Effector CD4-positive, alpha-beta T cell (primary cell): ENCODE data around the gene PPP1R11.

ENCODE experiments used
- DNase-seq: peaks from one replicate; pipeline ENCODE4 v3.0.0-alpha.2; 2020

PPP1R11 gene

DNA sequence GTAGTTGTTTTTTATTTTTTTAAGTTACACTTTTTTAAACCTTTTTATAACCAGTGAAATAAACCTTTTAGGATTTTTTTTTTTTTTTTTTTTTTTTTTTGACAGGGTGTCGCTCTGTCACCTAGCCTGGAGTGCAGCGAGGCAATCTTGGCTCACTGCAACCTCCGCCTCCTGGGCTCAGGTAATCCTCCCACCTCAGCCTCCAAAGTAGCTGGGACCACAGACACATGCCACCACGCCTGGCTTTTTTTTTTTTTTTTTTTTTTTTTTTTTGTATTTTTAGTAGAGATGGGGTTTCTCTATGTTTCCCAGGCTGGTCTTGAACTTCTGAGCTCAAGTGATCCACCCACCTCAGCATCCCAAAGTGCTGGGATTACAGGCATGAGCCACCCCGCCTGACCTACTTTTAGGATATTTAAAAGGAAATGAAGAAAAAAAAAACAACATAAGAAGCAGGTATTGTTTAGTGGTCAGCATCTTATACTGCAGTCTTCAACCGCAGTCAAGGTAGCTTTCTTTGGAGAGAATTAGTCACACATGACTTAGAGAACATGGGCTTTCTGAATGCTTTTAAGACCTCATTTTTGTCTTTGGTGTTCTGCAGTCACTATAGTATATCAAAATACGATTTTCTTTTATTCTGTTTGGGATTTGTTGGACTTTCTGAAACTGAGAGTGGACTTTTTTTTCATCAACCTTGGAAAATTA is 4.4 kb upstream of the PPP1R11 start:
- no peak for DNase-seq

DNA sequence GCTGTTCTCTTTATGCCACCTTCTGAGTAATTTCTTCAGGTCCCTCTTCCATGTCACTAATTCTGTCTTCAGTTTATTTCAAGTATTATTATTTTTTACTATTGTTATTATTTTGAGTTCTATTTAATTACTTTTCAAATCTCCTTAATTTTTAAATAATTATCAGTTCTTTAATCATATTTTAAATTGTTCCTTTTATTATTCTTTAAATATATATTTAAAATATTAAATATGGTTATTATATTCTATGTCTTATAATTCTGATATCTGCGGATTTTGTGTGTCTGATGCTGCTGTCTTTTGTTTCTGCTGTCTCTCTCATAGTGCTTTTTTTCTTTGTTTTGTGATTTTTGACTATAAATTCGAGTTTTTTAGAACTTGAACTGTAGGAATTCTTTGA is 3.7 kb upstream of the PPP1R11 start:
- DNase-seq, result no peak

DNA sequence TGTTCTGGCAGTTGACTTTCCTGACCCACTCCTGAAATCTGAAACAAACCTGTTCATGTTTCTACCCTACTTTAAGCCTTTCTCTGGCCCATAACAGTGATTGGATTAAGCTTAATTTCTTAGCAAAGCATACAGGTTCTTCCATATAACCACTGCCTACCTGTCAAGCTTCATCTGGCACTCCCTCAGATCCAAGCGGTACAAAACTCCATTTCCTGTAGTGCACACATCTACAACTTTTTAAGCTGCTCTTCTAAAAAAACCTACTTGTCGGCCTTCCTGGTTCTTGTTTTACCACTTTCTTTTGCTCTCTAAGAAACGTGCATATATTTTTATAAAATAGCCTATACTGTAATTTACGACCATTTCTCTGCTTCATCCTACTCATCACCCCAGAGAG is 916 bp upstream of the PPP1R11 start:
- no peak for DNase-seq

DNA sequence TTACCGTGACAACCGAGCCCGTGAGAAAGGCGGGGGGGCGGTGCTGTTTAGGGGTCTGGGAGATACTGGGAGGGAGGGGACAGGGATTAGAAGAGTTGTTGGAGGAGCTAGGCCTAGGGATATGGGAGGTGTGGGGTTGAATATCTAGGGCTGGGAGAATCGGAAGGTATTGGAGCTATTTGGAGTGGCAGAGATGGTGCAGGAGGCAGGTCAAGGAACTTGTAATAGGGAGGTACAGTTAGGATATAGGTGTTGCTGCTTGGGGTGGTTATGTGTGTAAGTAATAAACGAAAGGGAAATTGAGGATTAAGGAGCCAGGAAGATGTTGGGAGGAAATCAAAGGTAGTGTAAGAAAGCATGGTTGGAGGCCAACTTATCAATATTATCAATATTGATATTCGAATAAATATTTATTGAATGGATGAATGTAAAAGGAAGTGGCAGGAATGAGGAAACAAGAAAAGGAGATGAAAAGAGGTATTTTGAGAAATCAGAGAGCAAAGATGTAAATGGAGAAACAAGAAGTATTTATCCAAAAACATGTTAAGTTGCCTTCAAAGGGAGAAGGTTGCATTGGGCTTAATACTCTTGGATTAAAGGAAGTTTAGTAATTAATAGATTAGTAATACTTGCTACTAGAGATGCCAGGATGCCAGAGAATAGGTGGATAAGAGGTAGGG is 602 bp downstream of the PPP1R11 start:
- DNase-seq, result no peak

DNA sequence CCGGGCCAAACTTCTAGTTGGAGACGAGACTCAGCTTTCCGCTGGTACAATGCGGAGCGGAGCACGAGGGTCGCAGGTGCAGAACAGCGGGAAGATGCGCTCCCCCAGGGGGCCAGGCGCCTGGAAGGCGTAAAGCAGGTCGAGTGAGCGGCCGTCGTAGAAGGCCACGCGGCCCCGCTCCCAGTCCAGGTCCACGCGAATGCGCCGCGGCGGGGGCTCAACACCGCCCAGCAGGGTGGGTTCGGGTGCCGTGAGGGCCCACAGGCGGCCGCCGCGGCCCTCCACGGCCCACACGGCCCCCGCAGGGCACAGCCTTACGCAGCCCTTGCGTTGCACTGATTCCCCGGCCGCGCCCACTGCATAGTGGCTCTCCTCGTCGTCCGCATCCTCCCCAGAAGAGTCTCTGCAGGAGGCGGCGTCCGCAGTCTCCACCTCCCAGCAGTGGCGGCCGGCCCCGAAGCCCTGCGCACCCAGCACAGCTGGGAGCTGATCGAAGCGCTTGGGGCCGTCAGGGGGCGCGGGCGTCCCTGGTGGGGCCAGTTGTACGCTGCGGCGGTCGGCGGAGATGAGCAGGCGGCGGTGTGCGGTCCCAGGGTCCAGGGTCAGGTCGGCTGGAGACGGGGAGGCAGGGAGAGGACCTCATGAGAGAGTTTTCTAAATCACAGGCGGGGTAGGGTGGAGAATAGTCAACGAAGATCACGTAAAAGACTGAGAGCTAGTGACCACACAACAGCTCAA is 4.3 kb downstream of the PPP1R11 start:
- DNase-seq, result no peak

DNA sequence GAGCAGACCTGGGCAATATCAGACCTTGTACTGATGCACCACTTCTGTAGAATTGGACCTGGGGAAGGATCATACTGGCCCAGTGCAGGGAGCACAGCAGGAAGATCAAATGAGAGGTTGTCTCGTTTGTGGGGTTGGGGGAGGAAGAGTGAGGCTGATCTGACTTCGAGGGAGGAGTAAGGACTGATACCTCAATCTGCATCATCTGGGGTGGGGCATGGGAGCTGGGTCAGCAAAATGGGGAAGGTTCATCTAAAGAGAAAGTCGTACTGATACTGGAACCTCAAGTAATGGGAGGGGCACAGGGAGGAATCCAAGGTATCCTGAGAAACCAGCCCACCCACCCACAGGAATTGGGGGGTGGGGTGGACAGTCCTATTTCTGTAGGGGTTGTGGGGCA is 4.9 kb downstream of the PPP1R11 start:
- no peak for DNase-seq

DNA sequence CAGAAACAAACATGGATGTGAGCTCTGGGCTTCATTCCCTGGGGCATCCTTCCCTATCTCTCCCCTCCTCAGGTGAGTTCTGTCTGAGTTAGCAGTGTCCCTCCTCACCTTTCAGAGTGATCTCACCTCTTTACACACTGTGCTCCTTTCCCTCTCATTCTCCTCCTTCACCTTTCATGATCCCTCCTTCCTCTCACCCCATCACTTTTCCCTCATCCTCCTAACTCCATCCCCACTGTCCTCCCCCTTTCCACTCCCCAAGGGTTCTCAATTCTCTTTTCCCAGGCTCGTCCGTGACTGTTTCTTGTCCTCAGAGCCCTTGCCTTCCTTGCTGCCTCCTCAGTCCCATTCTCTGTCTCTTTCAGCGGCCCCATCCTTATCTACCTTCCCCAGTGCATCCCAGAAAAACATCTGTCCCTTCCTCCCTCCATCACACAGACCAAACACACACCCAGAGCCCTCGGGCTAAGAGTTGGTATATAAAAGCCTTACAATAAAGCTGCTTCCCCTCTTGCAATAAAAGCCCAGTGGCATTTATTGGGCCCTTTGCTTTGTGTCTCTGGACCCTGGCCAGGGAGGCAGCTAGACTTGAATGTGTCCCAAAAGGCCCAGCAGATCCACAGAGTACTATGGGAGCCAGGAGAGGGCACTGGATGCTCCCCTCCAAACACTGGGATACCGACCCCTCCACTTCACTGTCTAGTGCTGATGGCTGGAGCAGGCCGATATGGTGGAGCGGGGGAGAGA is 6.7 kb downstream of the PPP1R11 start:
- DNase-seq, result no peak

DNA sequence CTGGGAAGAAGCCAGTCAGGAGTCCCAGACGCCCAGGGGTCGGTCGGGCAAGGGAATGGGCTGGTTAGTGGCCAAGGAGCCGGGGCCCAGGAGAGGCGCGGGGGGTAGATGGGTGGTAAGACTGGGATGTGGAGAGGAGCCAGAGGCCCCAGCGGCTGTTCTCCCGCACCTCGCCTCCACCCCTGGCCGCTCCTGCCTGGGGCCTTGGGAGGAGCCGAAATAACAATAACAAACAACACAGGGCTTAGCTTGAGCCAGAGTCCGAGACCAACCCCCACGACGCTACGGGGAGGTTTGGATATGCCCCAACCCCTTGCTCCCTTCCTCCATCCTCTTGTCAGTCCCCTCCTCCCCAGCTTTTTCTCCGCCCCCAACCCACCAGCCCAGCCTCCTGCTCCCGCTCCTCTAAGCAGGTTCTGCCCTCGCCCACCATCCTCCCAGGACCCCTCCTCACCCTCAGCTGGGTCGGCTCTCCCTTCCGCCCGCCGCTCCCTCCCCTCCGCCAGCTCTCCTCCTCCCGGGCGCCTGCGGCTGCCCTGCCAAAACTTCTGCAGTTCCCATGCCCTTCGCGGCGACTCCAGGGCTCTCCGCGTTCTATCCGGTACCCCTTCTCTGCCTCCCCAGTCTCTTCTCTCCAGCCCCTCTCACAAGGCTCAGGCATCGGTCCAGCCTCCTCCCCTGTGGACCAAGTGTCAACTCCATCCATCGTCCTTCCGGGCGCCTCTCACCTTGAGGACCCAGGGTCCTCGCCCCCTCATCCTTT is 7.5 kb downstream of the PPP1R11 start:
- DNase-seq, result no peak

DNA sequence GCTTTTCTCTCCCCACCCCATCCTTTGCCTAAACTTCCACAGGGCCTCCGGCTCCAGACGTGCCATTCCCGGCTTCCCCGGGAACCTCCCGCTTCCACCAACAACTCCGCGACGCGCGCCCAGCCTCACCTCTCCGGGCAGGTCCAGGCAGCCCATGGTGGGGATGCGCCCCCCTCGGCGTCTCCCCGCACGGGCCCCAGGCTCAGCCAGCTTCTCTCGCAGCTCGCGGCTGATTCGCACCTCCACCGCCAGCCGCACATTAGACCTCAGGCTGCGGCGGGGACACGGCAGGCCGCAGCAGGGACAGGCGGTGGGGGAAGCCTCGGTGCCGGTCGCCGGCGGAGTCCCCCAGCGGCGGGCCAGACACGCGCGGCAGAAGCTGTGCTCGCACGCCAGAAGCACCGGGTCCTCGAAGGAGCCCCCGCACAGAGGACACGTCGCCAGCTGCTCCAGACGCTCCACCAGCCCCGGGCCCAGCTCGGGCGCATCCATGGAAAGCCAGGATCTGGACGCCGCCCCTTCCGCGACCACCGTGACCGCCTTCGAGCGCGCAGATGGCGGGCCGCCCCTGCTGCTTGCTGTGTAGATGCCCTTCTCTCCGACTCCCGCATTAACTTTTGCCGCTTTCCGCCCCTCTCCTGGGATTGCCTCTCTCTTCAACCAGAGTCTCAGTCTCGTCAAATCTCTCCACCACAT is 8.2 kb downstream of the PPP1R11 start, which contains the start of gene RNF39:
RNF39 (minus strand) TSS at position 676 of the 696 bp plus-strand sequence; CDS start at position 492, 184 bp downstream.
- no peak for DNase-seq

DNA sequence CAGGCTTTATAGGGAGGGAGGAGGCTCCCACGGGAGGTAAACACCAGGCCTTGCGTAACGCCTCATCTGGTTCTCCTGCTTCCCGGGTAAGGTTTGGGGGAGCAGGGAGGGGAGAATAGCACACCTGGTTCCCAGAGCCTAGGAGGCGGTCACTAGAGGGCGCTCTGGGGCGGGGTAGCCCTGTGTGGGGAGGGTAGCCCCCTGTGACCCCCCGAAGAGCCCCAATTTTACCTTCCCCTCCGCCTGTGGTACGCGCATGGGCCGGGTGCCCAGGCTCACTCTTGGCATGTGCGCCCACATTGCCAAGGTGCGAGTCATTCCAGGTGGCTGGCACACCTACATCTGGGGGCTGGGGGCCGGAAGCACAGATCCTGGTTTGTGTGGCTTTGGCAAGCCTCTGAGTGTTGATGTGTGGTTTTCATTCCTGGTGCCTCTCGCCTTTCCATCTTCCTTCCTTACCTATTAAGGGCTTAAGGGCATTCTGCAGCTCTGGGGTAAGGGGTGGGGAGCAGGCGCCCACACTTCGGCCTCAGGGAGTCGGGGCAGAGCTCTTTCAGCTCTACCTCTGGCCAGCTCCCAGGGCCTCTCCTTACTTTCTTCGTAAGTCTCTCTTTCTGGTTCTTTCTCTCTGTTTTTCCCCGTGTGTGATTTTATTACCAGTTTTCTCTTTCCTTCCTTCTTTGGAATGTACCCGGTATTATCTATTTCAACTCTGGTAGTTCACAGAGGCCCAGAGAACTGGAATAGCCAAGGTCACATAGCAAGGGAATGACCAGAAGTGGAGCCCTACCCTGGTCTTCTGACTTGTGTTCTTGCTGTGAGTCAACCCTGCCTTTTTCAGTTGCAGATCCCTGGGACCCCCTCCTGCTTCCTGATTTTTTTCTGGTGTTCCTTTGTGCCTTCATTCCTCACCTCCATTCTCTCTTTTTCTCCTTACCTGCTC is 9.1 kb downstream of the PPP1R11 start:
- DNase-seq, result no peak

DNA sequence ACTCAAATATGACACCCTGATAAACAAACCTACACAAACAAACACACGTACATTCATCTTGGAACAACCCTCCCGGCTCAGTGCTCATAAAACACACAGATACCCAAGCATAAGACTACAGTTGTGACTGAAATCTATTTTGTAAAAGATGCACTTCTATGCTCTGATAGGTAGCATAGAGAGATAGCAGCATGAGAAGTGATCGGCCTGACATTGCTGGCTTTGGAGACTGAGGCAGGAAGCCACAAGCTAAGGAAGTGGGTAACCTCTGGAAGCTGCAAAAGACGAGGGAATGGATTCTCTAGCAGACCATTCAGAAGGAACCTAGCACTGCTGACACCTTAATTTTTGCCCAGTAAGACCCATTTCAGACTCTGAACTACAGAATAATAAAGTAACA is 10.2 kb downstream of the PPP1R11 start:
- DNase-seq, result no peak

DNA sequence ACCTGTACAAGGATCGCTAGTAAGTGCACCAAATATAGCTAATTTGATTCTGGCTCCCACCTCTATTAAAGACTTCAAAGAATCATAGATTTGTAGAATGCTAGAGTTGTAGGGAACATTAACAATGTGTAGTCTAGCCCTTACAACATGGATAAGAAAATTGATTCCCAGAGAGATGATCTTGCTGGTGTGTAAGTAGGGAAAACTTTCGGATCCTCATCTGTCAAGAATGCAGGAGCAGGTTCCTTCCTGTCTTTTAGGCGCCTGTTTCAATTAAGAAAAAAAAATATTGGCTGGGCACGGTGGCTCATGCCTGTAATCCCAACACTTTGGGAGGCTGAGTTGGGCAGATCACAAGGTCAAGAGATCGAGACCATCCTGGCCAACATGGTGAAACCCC is 20.9 kb downstream of the PPP1R11 start:
- DNase-seq, result no peak

DNA sequence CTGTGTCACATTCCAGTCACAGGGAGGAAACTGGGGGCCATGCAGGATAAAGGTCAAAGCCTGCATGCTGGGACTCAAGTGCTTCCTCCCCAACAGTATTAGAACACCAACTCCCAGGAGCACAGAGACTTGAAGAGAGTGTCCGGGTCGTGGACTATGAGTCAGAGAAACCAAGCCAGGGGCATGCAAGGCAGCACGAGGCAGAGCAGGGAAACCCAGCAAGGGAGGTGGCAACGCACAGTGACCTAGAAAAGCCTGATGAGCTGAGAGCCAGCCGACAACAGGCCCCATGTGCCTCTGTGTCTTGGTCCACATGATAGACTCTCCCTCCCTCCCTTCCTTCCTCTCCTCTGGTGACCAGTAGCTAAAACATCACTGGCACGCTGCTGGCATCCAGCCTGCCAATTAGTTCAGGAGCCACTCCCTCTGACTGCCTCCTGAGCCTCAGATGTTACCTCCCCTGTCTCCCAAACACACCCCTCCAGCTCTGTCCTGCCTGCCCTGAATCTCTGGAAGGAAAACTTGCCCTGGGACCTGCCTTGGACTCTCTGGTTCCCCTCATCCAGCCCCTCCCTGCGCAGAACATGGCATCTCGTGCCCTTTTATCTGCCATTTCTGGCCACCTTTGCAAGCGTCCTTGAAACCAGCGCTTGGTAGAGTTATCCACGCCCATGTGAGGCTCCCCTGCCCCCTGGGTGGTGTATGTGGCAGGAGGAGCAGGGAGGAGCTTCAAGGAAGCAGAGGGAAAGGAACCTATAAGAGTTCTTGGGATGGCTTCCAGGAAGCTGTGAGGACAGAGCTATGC is 24.8 kb downstream of the PPP1R11 start:
- no peak for DNase-seq

DNA sequence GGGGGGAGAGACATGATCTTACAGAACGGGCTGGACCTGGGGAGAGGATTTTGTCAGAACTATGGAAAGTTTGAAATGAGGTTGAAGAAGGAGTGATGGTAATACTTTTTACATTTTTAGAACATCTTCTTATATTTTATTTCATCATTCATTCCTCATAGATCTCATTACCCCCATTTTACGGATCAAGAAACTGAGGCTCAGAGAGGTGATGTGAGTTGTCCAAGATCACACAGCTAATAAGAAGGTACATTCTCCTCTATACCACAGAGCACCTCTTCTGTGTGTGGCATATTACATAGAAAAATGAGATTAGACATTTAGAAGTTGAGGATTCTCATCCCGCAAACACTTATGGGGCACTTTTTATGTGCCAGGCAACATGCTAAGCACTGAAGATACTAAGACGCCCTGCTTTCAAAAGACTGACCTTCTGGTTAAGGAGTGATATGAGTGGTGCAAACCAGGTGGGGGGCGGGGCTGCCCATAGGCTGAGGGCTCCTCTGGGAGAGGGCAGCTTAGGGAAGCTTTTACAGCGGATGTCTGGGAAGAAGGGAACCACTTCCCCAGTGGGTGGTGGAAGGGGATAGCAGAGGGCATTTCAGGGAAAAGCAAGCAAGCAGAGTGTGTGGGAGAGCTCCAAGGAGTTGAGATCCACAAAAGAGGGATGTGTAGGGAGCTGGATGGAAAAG is 26.0 kb downstream of the PPP1R11 start:
- DNase-seq, result no peak

DNA sequence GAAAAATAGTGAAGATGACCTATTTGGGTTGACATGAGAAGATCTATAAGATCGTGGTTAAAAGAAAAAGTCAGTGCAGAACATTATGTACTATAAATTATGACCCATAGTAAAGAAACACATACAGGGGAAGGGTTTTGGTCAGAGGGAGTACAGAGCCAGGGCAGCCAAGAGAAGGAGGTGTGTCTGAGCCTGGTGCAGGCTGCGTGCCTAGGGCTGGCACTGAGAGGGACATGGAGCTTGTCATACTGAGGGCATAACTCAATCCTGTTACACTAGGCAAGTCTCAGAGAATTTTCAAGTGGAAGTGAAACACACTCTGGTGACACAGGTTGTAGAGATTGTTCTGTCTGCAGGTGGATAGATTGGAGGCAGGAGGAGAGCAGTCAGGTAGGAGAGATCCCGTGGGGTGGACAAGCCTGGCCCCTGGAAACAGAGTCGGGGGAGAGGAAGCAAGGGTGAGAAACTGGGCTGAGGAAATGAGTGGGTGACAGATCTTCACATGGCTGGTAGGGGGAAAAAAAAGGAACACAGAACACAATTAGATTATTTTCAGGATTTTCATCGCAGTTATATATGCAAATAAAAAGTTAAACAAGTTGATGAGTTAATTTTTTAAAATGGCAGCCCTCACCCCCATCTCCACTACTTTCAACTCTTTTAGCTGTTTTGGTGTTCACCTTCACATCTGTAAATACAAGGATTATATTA is 27.1 kb downstream of the PPP1R11 start:
- no peak for DNase-seq

DNA sequence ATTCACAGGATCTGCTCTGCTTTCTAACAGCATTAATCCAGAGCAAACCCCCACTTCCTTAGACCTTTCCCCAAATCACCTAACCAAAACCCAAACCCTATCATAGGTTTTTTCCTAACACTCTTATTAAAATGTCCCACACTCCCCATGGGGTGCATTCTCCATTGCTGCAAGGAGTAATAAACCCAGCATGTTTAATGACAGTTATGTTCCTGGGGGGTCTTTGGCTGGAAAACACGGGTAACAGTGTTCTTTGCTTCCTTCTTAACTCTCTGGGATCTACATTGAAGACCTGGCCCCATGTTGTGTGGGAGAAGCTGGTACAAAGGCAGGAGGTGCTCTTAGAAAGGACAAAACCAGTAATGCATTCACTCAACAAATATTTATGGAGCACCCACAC is 29.8 kb downstream of the PPP1R11 start:
- no peak for DNase-seq

DNA sequence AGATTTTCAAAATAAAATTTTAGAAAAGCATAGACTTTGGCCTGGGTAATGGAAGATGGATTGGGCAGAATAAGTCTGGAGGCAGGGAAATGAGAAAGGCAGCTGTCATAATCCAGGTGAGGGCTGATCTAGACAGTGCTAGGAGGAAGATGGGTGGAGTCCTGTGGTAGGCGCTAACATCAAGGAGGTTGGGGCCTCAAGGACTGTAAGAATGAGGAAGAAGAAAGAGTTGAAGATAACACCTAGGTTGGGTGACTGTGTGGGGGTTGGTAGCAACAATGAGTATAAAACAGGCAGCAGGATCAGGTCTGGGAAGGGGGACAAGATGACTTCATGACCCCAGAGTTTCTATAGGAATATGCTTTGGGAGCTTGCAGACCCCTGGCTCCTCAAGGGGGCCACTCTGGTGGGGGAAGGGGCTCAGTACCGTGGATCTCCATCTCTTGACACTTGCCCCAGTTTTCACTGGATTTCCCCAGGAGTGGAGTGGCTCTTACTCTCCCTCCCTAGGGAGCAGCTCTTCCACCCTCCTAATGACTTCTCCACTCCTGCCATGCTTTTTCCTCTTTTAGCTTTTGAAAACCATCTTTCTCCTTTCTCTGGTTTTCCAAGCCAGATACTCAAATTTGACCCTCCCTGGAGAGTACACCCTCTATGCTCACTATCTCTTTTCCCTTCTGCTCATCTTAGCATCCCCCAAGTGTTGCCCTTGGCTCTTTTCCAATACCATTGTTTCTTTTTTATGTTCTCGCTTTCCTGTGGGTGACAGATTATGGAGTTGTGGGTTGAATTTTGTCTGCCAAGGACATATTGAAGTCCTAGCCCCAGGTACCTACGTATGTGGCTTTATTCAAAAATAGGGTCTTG is 31.1 kb downstream of the PPP1R11 start:
- no peak for DNase-seq
